Type B pancreatic cell (in vitro differentiated cells): ENCODE data around the gene ADCYAP1. TPM values are rescaled to one million over a fixed set of nuclear protein-coding genes. Genes with fewer than 3 reads are reported as not detected.

Experiments used
- DNase-seq: peaks from one replicate; pipeline ENCODE4 v3.0.0; 2021; ENCODE audit warnings: mixed read lengths; ENCODE audit not compliant: unreplicated experiment; ENCODE audit errors: extremely low spot score
- H3K27ac Mint-ChIP-seq: 2 replicates; pipeline ENCODE4 v1.8.0; 2021; ENCODE audit warnings: mild to moderate bottlenecking, mixed read lengths
- H3K27me3 Mint-ChIP-seq: 2 replicates; pipeline ENCODE4 v1.8.0; 2021; ENCODE audit warnings: mixed read lengths
- H3K36me3 Mint-ChIP-seq: 2 replicates; pipeline ENCODE4 v1.8.0; 2021; ENCODE audit warnings: mixed read lengths
- H3K4me1 Mint-ChIP-seq: one replicate; pipeline ENCODE4 v1.8.0; 2021; ENCODE audit warnings: mixed read lengths; ENCODE audit not compliant: unreplicated experiment
- H3K4me3 Mint-ChIP-seq: 2 replicates; pipeline ENCODE4 v1.8.0; 2021; ENCODE audit warnings: mild to moderate bottlenecking, mixed read lengths
- H3K9me3 Mint-ChIP-seq: 2 replicates; pipeline ENCODE4 v1.8.0; 2021; ENCODE audit warnings: mixed read lengths
- total RNA-seq: library from RNA; stranded (reverse); gene quantifications from 2 replicates; pipeline ENCODE4 v1.2.1, GENCODE V29; 2021; ENCODE audit warnings: low replicate concordance
- TF ChIP-seq, protein P1 (sequence below): fragments of 200-600 bp; sonication (generic); conservative IDR thresholded peaks from 2 replicates; pipeline ENCODE4 v1.5.0; 2021; ENCODE audit warnings: antibody characterized with exemption, mild to moderate bottlenecking

Gene ADCYAP1
- total RNA-seq, 1 donor from 2014 or later, result 0.34 TPM

- Mint-ChIP-seq H3K36me3 (no peaks in the 10 kb centered on the region), H3K9me3 (no peaks in the 10 kb centered on the region), H3K27me3 (peaks cover 88% of the 10 kb centered on the region), H3K4me3 (no peak overlapping the region), H3K4me1 (peaks cover 5% of the 10 kb centered on the region), H3K27ac (no peak overlapping the region)
- no peak for DNase-seq
- TF ChIP-seq, protein P1, sequence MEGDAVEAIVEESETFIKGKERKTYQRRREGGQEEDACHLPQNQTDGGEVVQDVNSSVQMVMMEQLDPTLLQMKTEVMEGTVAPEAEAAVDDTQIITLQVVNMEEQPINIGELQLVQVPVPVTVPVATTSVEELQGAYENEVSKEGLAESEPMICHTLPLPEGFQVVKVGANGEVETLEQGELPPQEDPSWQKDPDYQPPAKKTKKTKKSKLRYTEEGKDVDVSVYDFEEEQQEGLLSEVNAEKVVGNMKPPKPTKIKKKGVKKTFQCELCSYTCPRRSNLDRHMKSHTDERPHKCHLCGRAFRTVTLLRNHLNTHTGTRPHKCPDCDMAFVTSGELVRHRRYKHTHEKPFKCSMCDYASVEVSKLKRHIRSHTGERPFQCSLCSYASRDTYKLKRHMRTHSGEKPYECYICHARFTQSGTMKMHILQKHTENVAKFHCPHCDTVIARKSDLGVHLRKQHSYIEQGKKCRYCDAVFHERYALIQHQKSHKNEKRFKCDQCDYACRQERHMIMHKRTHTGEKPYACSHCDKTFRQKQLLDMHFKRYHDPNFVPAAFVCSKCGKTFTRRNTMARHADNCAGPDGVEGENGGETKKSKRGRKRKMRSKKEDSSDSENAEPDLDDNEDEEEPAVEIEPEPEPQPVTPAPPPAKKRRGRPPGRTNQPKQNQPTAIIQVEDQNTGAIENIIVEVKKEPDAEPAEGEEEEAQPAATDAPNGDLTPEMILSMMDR, result no peak
Measured at GRCh38 chr18:911486-911885, 6.8 kb downstream of the ADCYAP1 start.

GRCh38 chr18:916562-916961 lies 11.9 kb downstream of the ADCYAP1 start:
- Mint-ChIP-seq H3K9me3 (no peaks in the 10 kb centered on the region), H3K4me1 (no peaks in the 10 kb centered on the region), H3K36me3 (no peaks in the 10 kb centered on the region), H3K4me3 (no peak overlapping the region), H3K27ac (no peak overlapping the region), H3K27me3 (peaks cover 72% of the 10 kb centered on the region)
- TF ChIP-seq, protein P1, result no peak
- no peak for DNase-seq

DNA sequence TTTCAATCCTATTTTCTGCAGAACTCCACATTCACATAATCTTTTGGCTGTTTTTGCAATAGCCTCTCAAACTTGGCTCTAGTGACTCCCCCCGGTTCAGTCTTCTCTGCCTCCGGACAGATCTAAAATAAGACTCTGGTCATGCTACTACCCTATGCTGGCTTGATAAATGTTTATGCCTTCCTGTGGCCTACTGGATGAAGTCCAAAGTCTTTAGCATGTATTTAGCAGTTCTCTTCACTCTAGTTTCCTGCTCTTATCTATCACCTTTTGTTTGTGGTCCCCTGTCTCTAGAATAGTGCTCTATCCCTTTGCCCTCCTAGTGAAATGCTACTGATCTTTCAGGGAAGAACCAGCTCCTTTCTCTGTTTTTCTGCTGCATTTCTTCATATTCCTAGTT lies 14.4 kb downstream of the ADCYAP1 start:
- H3K27me3 Mint-ChIP-seq, result peaks cover 53% of the 10 kb centered on the region
- H3K9me3 Mint-ChIP-seq, result no peaks in the 10 kb centered on the region
- H3K36me3 Mint-ChIP-seq, result no peaks in the 10 kb centered on the region
- DNase-seq, result no peak
- H3K27ac Mint-ChIP-seq, result no peak overlapping the region
- H3K4me1 Mint-ChIP-seq, result no peaks in the 10 kb centered on the region
- H3K4me3 Mint-ChIP-seq, result no peak overlapping the region
- TF ChIP-seq, protein P1, result no peak

- Mint-ChIP-seq H3K4me3 (no peak overlapping the region), H3K27me3 (peaks cover 24% of the 10 kb centered on the region), H3K4me1 (no peaks in the 10 kb centered on the region), H3K9me3 (no peaks in the 10 kb centered on the region), H3K27ac (no peak overlapping the region), H3K36me3 (no peaks in the 10 kb centered on the region)
- TF ChIP-seq, protein P1, result no peak
- no peak for DNase-seq
Measured at GRCh38 chr18:923144-923866, 18.6 kb downstream of the ADCYAP1 start.

GRCh38 chr18:924987-925386 lies 20.3 kb downstream of the ADCYAP1 start:
- no peaks in the 10 kb centered on the region for H3K4me1 Mint-ChIP-seq
- H3K27me3 Mint-ChIP-seq, result peaks cover 17% of the 10 kb centered on the region
- H3K36me3 Mint-ChIP-seq, result no peaks in the 10 kb centered on the region
- no peak overlapping the region for H3K4me3 Mint-ChIP-seq
- H3K27ac Mint-ChIP-seq, result no peak overlapping the region
- H3K9me3 Mint-ChIP-seq, result no peaks in the 10 kb centered on the region
- no peak for DNase-seq
- TF ChIP-seq, protein P1, result no peak

- H3K4me3 Mint-ChIP-seq, result no peak overlapping the region
- DNase-seq, result no peak
- no peaks in the 10 kb centered on the region for H3K9me3 Mint-ChIP-seq
- H3K27me3 Mint-ChIP-seq, result peaks cover 13% of the 10 kb centered on the region
- no peaks in the 10 kb centered on the region for H3K36me3 Mint-ChIP-seq
- H3K4me1 Mint-ChIP-seq, result no peaks in the 10 kb centered on the region
- TF ChIP-seq, protein P1, result no peak
- H3K27ac Mint-ChIP-seq, result no peak overlapping the region
Measured at GRCh38 chr18:926946-927345, 22.3 kb downstream of the ADCYAP1 start.
